GM18526 (cell line): ENCODE data around the gene SEMA5B.

ENCODE experiments used
- POLR2A ChIP-seq: IDR thresholded peaks from 3 replicates; pipeline ENCODE4 v1.6.1; 2011; ENCODE audit not compliant: insufficient read length; ENCODE audit errors: extremely low read depth

The SEMA5B gene

GRCh38 chr3:122942937-122943827 lies 84.4 kb downstream of the SEMA5B start:
- no peak for TF ChIP-seq POLR2A

GRCh38 chr3:122942239-122942638 lies 85.3 kb downstream of the SEMA5B start:
- no peak for TF ChIP-seq POLR2A

- no peak for TF ChIP-seq POLR2A
These were observed 86.0 kb downstream of the SEMA5B start for GRCh38 chr3:122941228-122942206.

GRCh38 chr3:122940628-122941086 lies 86.9 kb downstream of the SEMA5B start:
- no peak for TF ChIP-seq POLR2A

- no peak for TF ChIP-seq POLR2A
These were observed 88.7 kb downstream of the SEMA5B start for GRCh38 chr3:122938783-122939425.

- no peak for TF ChIP-seq POLR2A
These were observed 89.8 kb downstream of the SEMA5B start for GRCh38 chr3:122937745-122938144.

- TF ChIP-seq POLR2A = no peak
These were observed 90.6 kb downstream of the SEMA5B start for GRCh38 chr3:122936986-122937385.

GRCh38 chr3:122936335-122936734 lies 91.2 kb downstream of the SEMA5B start:
- no peak for TF ChIP-seq POLR2A

GRCh38 chr3:122934251-122934650 lies 93.3 kb downstream of the SEMA5B start:
- no peak for TF ChIP-seq POLR2A

GRCh38 chr3:122932251-122932967 lies 95.2 kb downstream of the SEMA5B start:
- no peak for TF ChIP-seq POLR2A

GRCh38 chr3:122931636-122932035 lies 95.9 kb downstream of the SEMA5B start:
- TF ChIP-seq POLR2A = no peak

GRCh38 chr3:122930063-122930997 lies 97.2 kb downstream of the SEMA5B start:
- no peak for TF ChIP-seq POLR2A
